ENCODE results near the gene TBL1XR1. TPM values are rescaled to one million over a fixed set of nuclear protein-coding genes. Genes with fewer than 3 reads are reported as not detected.
A peak's percentile ranks its signal among the peaks of the same experiment; 100 is the strongest.

The TBL1XR1 gene
- total RNA-seq, 1 experiment from 2014 or later = 175 TPM

- H3K36me3 Mint-ChIP-seq (ENCODE audit: insufficient read depth in 1 of 3, low read depth in 3 of 3) = peaks cover 0 to under 1% (median 0%) of the 10 kb centered on the region in 3 experiments; a peak in 1 of 7 replicates
- TF ChIP-seq, protein P1, sequence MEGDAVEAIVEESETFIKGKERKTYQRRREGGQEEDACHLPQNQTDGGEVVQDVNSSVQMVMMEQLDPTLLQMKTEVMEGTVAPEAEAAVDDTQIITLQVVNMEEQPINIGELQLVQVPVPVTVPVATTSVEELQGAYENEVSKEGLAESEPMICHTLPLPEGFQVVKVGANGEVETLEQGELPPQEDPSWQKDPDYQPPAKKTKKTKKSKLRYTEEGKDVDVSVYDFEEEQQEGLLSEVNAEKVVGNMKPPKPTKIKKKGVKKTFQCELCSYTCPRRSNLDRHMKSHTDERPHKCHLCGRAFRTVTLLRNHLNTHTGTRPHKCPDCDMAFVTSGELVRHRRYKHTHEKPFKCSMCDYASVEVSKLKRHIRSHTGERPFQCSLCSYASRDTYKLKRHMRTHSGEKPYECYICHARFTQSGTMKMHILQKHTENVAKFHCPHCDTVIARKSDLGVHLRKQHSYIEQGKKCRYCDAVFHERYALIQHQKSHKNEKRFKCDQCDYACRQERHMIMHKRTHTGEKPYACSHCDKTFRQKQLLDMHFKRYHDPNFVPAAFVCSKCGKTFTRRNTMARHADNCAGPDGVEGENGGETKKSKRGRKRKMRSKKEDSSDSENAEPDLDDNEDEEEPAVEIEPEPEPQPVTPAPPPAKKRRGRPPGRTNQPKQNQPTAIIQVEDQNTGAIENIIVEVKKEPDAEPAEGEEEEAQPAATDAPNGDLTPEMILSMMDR (conservative IDR thresholded peaks at IDR 0.05) = no peak
- no peak overlapping the region for H2BK5ac ChIP-seq (ENCODE audit: insufficient read length, low read length)
- H4K5ac ChIP-seq (ENCODE audit: insufficient read length, low read depth, low read length) = no peak overlapping the region
- H3K27ac ChIP-seq (ENCODE audit: insufficient read length, low read depth, low read length) = no peak overlapping the region
- peaks cover 7% of the 10 kb centered on the region; the same call in 1 of the 2 replicates for H3K4me1 ChIP-seq (ENCODE audit: insufficient read depth, low read length)
- no peaks in the 10 kb centered on the region for H3K9me3 Mint-ChIP-seq
- H2AFZ ChIP-seq (ENCODE audit: low read length) = no peak overlapping the region
- WGBS (ENCODE audit: extremely low coverage, insufficient read length, low lambda C conversion rate) = no CpG with 5 or more reads among the region's 6 CpGs
- no peak overlapping the region for H2BK15ac ChIP-seq (ENCODE audit: low read depth, low read length)
- H3K4ac ChIP-seq (ENCODE audit: low read depth, low read length) = no peak overlapping the region
- no peak overlapping the region; a peak in 1 of 5 replicates for H3K4me3 Mint-ChIP-seq
- no peak overlapping the region for H2BK20ac ChIP-seq (ENCODE audit: low read depth, low read length, poor library complexity, severe bottlenecking)
- H3K23ac ChIP-seq (ENCODE audit: insufficient read length, low read depth, low read length) = no peak overlapping the region
- H3K9ac ChIP-seq (ENCODE audit: extremely low read depth, insufficient read length, low read length) = no peak overlapping the region
- H4K91ac ChIP-seq (ENCODE audit: insufficient read length, low read depth, low read length) = no peak overlapping the region
- H4K20me1 ChIP-seq (ENCODE audit: control insufficient read depth, insufficient read depth, insufficient read length) = no peaks in the 10 kb centered on the region
- no peak overlapping the region for H3K14ac ChIP-seq (ENCODE audit: insufficient read depth, low read length)
- H3K18ac ChIP-seq (ENCODE audit: insufficient read length, low read depth, low read length) = no peak overlapping the region
- no peak for DNase-seq
- no peak overlapping the region for H2AK5ac ChIP-seq (ENCODE audit: insufficient read length, low read length)
- H2BK120ac ChIP-seq (ENCODE audit: low read depth, low read length, poor library complexity, severe bottlenecking) = no peak overlapping the region
- no peaks in the 10 kb centered on the region for H3K27me3 ChIP-seq (ENCODE audit: insufficient read depth, low read length)
- no peak overlapping the region for H2BK12ac ChIP-seq (ENCODE audit: insufficient read length, low read depth, low read length)
- no peaks in the 10 kb centered on the region for H3K23me2 ChIP-seq (ENCODE audit: insufficient read length, low read depth, low read length, poor library complexity, severe bottlenecking)
- no peak overlapping the region for H3T11ph ChIP-seq (ENCODE audit: low read length)
- no peaks in the 10 kb centered on the region for H3K9me3 ChIP-seq (ENCODE audit: control insufficient read depth, low read depth, low read length)
- no peak overlapping the region for H4K8ac ChIP-seq (replicated peaks; ENCODE audit: insufficient read length, low read depth, low read length)
- no peak overlapping the region for H3K56ac ChIP-seq (ENCODE audit: insufficient read length, low read depth, low read length)
- H3K4me1 Mint-ChIP-seq = peaks cover 61 to 75% of the 10 kb centered on the region in 2 experiments
- H3K79me1 ChIP-seq (ENCODE audit: insufficient read depth, low read depth, low read length, poor library complexity, severe bottlenecking) = peaks cover 3% of the 10 kb centered on the region
- H3K27ac Mint-ChIP-seq = peak overlapping the region in 2 of 3 experiments; percentile 33 to 68; a peak in 3 of 7 replicates
- no peak overlapping the region for H3K4me2 ChIP-seq (ENCODE audit: insufficient read depth, insufficient read length, low read length)
- no peaks in the 10 kb centered on the region for H3K27me3 Mint-ChIP-seq (ENCODE audit: low read depth)
- peaks cover 44% of the 10 kb centered on the region for H3K79me2 ChIP-seq (ENCODE audit: insufficient read depth, low read length)
Measured at GRCh38 chr3:177107461-177108239, 89.6 kb downstream of the TBL1XR1 start.

All from H9 (cell line).